A549 (cell line): ENCODE data around the gene THEM4.

Experiments
- CEBPB ChIP-seq, 2 experiments: fragments of >200 bp in 1 of 2; sonication (Bioruptor Twin) in 1 of 2; formaldehyde crosslinking in 1 of 2; IDR thresholded peaks; 2 replicates each; pipeline ENCODE4 v1.6.1; 2012 to 2016
- EP300 ChIP-seq, 2 experiments: fragments of >200 bp; sonication (Bioruptor Twin); formaldehyde crosslinking; IDR thresholded peaks; 2 replicates in 1 of 2; 3 replicates in 1 of 2; pipeline ENCODE4 v1.6.1; 2016 to 2017
- FOSB ChIP-seq: fragments of 250-450 bp; sonication (Bioruptor Pico); IDR thresholded peaks from 2 replicates; pipeline ENCODE4 v1.5.0; 2020; ENCODE audit warnings: mild to moderate bottlenecking, moderate library complexity
- HDAC2 ChIP-seq: fragments of 200-600 bp; sonication (generic); IDR thresholded peaks from 2 replicates; pipeline ENCODE4 v1.6.1; 2016
- POLR2A ChIP-seq: IDR thresholded peaks from 2 replicates; pipeline ENCODE4 v1.6.1; 2012; ENCODE audit warnings: mild to moderate bottlenecking, low read length
- POLR2AphosphoS2 ChIP-seq: conservative IDR thresholded peaks from 2 replicates; pipeline ENCODE4 v1.6.1; 2012; ENCODE audit warnings: low read length, improper control_type of control experiment, inconsistent platforms
- RNF2 ChIP-seq: fragments of 200-600 bp; sonication (generic); IDR thresholded peaks from 2 replicates; pipeline ENCODE4 v1.6.1; 2016; ENCODE audit warnings: low read depth, mild to moderate bottlenecking, antibody characterized with exemption, moderate library complexity, borderline replicate concordance
- TF ChIP-seq, protein P1 (sequence below): fragments of >200 bp; sonication (Bioruptor Twin); formaldehyde crosslinking; IDR thresholded peaks from 3 replicates; pipeline ENCODE4 v1.5.1; 2016
- TF ChIP-seq, protein P2 (sequence below): IDR thresholded peaks from 2 replicates; pipeline ENCODE4 v1.6.1; 2012
- TF ChIP-seq, protein P3 (sequence below): fragments of >200 bp; sonication (Bioruptor Twin); formaldehyde crosslinking; IDR thresholded peaks from 3 replicates; pipeline ENCODE4 v1.6.1; 2016

DNA sequence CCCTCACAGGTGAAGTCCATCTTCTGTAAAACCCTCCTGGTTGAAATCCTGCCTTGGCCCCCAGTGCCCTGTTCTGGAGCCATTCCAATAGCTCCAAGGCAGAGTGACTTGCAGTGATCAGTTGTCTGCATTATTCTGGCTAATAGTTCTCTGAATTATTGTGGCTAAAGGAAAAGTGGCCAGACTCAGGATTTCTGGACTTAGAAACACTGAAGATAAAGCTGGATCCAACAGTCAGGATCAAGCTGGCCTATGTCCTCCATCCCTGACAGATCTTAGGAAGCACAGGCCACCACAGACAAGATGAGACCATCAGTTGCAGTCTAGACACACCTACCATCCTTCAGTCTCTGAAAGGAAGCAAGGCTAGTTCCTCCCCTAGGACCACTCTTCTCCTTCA lies 68.9 kb downstream of the THEM4 start:
- TF ChIP-seq CEBPB (IDR thresholded peaks at IDR 0.05) (no peak), POLR2A (no peak), RNF2 (no peak), POLR2AphosphoS2 (no peak), FOSB (CRISPR knock-in tag) (no peak), HDAC2 (no peak), EP300 (IDR thresholded peaks at IDR 0.05) (no peak)
- TF ChIP-seq, protein P1, sequence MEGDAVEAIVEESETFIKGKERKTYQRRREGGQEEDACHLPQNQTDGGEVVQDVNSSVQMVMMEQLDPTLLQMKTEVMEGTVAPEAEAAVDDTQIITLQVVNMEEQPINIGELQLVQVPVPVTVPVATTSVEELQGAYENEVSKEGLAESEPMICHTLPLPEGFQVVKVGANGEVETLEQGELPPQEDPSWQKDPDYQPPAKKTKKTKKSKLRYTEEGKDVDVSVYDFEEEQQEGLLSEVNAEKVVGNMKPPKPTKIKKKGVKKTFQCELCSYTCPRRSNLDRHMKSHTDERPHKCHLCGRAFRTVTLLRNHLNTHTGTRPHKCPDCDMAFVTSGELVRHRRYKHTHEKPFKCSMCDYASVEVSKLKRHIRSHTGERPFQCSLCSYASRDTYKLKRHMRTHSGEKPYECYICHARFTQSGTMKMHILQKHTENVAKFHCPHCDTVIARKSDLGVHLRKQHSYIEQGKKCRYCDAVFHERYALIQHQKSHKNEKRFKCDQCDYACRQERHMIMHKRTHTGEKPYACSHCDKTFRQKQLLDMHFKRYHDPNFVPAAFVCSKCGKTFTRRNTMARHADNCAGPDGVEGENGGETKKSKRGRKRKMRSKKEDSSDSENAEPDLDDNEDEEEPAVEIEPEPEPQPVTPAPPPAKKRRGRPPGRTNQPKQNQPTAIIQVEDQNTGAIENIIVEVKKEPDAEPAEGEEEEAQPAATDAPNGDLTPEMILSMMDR, result no peak
- TF ChIP-seq, protein P2, sequence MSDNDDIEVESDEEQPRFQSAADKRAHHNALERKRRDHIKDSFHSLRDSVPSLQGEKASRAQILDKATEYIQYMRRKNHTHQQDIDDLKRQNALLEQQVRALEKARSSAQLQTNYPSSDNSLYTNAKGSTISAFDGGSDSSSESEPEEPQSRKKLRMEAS, result no peak
- TF ChIP-seq, protein P3, sequence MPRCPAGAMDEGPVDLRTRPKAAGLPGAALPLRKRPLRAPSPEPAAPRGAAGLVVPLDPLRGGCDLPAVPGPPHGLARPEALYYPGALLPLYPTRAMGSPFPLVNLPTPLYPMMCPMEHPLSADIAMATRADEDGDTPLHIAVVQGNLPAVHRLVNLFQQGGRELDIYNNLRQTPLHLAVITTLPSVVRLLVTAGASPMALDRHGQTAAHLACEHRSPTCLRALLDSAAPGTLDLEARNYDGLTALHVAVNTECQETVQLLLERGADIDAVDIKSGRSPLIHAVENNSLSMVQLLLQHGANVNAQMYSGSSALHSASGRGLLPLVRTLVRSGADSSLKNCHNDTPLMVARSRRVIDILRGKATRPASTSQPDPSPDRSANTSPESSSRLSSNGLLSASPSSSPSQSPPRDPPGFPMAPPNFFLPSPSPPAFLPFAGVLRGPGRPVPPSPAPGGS, result no peak
